ENCODE results near the gene GPATCH4.

DNA sequence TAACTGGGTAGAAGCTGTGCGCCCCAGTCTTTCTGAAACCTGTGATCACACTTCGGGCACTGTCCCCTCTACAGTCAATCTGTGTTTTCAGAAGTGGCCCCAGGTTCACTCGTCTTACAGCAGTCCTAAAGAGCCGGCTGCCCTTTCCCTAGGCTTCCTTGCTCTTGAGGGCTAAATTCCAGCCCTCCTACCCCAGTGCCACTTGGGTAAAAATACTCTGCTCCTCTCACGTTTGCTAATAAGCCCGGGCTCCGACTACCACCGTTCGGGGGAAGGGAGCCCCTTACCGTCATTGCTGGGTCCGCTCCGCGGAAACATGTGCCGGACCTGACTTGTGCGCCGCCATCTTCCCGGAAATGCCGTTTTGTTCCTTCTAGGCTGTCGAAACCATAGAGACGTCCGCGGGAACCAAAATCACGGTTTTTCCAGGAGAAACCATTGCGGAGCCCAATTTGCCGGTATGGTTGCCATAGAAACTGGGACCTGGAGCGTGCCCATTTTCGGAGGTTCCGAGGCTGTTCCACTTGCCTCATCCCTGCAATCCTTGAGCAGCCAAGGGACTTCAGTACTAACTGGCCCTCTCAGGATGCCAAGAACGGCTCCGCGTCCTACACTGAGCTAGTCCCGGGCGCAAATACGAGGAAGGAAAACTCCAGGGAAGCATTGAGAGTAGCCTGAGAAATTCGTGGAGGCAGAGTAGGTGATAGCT lies at the start of gene GPATCH4:
- TF ChIP-seq, protein P1, sequence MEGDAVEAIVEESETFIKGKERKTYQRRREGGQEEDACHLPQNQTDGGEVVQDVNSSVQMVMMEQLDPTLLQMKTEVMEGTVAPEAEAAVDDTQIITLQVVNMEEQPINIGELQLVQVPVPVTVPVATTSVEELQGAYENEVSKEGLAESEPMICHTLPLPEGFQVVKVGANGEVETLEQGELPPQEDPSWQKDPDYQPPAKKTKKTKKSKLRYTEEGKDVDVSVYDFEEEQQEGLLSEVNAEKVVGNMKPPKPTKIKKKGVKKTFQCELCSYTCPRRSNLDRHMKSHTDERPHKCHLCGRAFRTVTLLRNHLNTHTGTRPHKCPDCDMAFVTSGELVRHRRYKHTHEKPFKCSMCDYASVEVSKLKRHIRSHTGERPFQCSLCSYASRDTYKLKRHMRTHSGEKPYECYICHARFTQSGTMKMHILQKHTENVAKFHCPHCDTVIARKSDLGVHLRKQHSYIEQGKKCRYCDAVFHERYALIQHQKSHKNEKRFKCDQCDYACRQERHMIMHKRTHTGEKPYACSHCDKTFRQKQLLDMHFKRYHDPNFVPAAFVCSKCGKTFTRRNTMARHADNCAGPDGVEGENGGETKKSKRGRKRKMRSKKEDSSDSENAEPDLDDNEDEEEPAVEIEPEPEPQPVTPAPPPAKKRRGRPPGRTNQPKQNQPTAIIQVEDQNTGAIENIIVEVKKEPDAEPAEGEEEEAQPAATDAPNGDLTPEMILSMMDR (conservative IDR thresholded peaks at IDR 0.05 in 1 of 2, IDR thresholded peaks at IDR 0.05 in 1 of 2; ENCODE audit: low read depth in 1 of 2, low read length in 2 of 2): no peak
- TF ChIP-seq EZH2 (IDR thresholded peaks at IDR 0.05; ENCODE audit: low read length, missing control alignments): no peak
